NCI-H2107 (cell line): ENCODE measurements around the gene DMKN.
"Not testable (repeated sequence)": the region's sequence is repeated elsewhere in the genome, so short reads cannot be mapped to it uniquely, and the experiment has no call there.

Experiments
- DNase-seq: peaks from one replicate; lab custom pipeline; 2025; lab: John Stamatoyannopoulos, UW

The DMKN gene

GRCh38 chr19:35497406-35497805, 16.0 kb downstream of the DMKN start:
- DNase-seq, result no peak

DNA sequence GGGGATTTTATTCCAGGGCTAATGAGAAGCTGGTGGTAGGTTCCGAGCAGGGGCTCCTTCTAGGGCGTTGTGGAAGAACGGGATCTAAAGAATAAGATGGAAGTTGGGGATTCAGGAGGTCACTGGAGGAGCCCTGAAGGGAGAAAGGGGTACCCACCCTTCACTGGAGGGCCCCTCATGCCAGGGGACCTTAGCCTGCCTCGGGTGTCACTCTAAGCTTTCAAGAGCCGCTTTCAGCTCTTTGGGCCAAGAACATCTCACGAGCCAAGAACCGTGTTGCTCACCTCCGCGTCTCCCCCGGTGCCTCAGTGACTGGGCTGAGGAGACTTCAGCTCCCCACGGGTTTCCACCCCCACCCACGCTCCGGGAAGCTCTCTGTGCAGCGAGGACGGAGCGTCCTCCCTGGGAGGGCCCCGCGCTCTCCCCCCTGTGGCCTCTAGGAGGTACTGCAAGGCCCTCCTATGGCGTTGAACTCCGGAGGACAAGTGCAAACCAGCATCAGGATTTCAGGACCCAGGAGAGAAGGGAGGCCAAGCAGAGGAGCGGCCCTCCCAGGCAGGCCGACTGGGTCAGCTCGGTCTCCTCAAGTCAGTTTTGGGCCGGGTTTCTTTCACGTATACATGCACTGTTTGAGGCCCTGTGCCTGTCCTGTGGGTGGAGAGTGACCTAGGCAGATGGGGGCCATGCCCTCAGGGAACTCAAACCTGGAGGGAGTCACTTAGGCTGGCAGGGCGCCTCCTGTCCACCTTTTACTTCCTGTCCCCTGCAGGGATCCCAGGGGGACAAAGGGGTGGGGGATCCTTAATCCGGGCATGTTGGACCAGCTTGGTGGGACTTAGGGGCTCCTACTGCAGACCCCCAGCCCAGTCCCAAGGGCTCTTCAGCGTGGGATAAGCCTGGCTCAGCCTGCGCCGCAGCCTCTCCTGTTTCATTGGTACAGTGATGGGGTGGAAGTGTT, 18.1 kb downstream of the DMKN start:
- no peak for DNase-seq

DNA sequence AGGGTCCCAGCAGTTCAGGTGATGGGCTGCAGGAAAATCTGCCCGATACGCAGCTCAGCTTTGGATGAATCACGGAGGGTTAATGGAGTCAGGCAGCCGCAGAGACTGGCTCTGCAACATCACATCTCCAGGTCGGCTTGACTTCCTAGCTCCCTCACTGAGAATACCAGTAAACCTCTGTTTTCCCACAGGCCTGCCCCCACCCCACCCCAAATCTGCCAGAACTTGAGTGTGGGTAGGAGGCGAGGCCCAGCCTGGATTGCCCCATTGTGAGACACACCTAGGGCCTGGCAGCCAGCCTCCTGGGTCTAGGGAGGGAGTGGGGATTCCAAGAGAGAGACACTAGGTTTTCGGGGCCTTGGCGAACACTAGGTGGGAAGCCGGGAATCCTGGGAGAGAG, 19.5 kb downstream of the DMKN start:
- DNase-seq, result no peak

GRCh38 chr19:35491836-35492360, 21.6 kb downstream of the DMKN start:
- DNase-seq, result no peak

DNA sequence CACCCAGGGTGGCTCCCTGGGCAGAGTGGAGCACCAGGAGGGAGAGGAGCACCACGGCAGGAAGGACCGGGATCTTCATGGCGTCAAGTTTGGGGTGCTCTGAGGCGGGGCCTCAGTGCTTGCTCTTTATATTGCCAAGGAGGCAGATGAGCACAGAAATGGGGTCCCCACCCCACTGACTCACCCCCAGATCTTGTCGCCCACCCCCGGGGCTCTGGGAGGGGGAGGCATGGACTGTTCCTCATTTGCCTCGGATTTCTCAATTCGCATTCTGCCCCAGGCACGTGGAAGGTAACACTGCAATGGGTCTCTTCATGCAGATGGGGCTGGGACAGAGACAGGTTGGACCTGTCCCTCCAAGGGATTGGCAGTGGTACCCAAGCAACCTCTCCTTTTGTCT, 23.1 kb downstream of the DMKN start, which contains the start of gene KRTDAP:
Gene KRTDAP (minus strand): TSS at position 101 of the 400 bp plus-strand sequence. CDS start 22 bp downstream, at position 79.
- DNase-seq, result no peak

DNA sequence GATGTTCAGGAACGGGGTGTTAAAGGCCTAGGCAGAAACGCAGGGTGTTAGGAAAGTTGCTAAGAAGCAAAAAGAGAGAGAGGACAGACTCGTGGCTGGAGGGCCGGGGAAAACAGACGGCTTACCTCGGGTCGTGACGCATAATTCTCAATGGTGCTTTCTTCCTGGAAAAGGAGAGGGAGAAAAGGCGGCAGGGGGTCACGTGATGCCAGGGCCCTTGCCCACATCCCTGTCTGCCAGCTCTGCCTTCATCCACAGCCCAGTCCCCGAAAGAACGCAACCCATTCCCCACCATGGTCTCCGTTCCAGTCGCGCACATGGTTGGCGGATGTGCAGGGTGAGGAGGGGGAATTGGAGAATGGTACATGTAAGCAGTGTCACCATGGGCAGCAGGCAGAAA, 24.8 kb downstream of the DMKN start:
- no peak for DNase-seq

- no peak for DNase-seq
Observed at GRCh38 chr19:35487656-35488182, 25.7 kb downstream of the DMKN start.

DNA sequence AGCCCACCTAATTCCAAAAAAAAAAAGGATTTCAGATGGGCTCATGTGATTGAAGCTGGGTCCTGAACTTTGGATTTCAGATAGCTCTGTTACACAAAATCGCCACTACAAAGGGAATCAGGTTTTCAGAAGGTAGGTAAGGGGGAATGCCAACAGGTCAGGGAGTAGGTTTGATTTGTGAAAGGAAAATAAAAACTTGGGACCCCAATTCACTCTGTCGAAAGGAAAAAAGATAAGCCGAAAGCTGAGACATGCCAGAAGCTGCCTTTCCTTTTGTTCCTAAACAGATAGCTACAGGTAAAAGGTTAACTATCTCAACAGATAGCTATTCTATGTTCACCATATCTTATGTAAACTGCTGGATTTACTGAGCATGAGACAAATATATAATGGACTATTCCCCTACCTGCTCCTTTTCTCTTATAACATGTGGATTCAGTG, 27.2 kb downstream of the DMKN start:
- DNase-seq, result no peak

DNA sequence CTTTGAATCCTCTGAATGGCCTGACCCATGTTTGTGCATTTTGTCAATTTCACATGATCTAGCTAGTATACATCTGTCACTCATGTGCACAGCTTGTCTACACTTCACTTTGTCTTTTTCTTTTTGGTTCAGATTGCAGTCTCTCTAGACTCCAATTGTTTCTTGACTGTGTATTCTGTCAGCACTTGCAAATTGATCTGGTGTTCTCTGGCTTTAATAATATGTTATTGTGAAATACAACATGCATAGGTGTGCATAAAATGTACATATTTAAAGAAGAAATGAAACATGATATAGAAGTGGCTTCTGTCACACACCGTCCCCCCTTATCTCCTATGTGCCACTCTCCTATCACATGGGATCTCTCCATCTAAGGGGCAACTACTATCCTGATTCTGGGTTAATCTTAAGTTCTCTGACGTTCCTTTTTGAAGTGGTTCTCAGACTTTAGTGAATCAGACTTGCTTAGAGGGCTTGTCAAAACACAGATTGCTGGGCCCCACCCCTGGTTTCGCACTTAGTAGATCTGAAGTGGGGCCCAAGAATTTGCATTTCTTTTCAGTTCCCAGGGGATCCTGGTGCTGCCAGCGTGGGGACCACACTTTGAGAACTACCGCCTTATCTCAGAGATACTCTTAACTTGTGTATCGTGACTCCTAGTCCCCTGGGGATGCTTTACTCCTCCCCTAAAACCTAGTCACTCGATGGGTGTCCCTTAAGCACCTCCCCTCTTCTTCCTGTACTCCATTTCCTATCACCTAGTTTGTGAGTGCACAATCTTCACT, 29.0 kb downstream of the DMKN start:
- DNase-seq, result no peak

DNA sequence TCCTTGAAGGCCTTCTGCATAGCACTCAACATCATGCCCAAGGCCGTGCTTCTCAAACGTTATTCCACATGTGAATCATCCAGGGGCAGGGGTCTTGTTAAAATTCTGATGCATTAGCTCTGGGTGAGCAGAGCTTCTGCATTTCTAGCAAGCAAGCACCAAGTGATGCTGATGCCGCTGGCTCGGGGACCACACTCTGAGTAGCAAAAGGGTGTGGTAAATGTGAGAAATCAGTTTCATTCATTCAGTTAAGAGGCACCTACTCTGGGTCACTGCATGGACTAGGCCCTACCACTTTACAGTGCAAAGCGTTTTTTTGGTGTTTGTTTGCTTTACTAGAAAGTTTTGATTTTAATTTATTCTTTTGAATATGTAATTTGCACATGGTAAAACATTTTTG, 30.4 kb downstream of the DMKN start:
- DNase-seq, result no peak

- no peak for DNase-seq
Observed at GRCh38 chr19:35478794-35479677, 34.4 kb downstream of the DMKN start.

DNA sequence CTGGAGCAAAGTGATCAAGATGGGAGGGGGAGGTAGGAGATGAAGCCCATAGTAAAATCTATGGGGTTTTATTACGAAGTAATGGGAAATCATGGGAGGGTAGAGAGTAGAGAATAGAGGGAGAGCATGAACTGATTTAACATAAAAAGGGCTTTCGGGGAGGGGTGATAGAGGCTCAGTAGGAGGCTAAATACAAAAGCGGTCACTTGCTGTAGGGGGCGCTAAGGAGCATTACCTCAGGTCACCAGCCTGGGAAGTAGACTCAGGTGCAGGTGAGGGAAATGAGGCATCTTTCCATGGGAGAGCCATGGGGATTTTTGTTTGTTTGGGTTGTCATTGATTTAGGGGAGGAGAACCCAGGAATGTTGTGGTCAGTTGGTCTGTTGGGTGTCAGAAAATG, 37.3 kb downstream of the DMKN start:
- DNase-seq, result no peak

GRCh38 chr19:35474594-35474993, 38.9 kb downstream of the DMKN start:
- DNase-seq, result not testable (repeated sequence)

DNA sequence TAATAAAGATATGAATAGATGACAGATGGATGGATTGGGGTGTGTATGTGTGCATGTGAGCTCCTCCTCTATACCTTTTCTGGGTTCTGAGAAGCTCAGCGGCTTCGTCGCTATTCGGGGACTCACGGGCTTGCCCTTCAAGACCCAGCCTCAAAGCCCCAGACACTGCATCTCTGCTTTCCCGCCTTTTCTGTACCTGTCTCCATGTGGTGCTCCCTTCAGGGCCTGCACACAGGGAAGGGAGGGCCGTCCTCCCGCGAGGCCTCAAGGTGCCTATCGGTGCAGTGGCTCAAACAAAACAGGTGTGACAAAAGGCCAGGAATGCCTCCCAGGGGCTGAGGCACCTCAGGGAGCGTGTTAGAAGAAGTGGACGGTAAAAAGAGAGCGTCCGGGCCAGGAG, 39.3 kb downstream of the DMKN start:
- DNase-seq, result no peak

GRCh38 chr19:35471946-35472345, 41.5 kb downstream of the DMKN start:
- no peak for DNase-seq

- not testable (repeated sequence) for DNase-seq
Observed at GRCh38 chr19:35471075-35471474, 42.4 kb downstream of the DMKN start.

DNA sequence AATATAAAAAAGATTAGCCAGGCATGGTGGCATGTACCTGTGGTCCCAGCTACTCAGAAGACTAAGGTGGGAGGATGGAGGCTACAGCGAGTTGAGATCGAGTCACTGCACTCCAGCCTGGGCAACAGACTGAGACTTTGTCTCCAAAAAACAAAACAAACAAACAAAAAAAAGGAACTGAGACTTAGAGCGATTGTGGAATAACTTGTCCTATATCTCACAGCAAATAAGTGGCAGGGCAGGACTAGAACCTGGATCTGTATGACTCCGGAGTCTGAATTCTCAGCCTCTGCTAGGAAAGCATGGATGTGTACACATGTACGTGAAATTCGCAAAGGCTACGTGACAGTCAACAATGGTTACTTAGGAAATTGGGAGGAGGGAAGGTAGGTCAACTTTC, 43.3 kb downstream of the DMKN start:
- no peak for DNase-seq

- DNase-seq, result no peak
Observed at GRCh38 chr19:35468637-35469036, 44.8 kb downstream of the DMKN start.

- DNase-seq, result no peak
Observed at GRCh38 chr19:35466259-35466658, 47.2 kb downstream of the DMKN start.

DNA sequence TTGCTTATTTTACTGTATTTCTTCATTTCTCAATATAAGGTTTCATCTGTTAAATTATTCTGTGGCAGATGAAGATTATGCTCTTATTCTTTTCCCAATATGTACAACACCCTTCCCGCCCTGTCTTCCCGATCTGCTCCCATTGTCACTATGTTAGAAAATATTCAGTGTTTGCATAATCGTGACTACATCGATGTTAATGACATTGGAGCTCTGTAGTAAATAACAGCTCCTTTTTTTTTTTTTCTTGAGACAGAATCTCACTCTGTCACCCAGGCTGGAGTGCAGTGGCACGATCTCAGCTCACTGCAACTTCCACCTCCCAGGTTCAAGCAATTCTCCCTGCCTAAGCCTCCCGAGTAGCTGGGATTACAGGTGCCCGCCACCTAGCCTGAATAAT, 50.5 kb downstream of the DMKN start:
- not testable (repeated sequence) for DNase-seq

- DNase-seq, result no peak
Observed at GRCh38 chr19:35462476-35462953, 50.9 kb downstream of the DMKN start.
